Osteoblast (primary cell): ENCODE data around the gene CADPS2. TPM values are rescaled to one million over a fixed set of nuclear protein-coding genes. Genes with fewer than 3 reads are reported as not detected.

Experiments
- DNase-seq: peaks from one replicate; pipeline ENCODE4 v3.0.0; 2011; ENCODE audit warnings: low spot score, mixed read lengths; ENCODE audit not compliant: insufficient read length; ENCODE audit errors: missing footprints
- H2AFZ ChIP-seq: 2 replicates; pipeline ENCODE4 v1.6.0; 2011; ENCODE audit warnings: mild to moderate bottlenecking, low read length
- H3K27ac ChIP-seq: 2 replicates; pipeline ENCODE4 v1.5.1; 2011; ENCODE audit warnings: mild to moderate bottlenecking, low read depth, low read length, moderate library complexity
- H3K27me3 ChIP-seq: 2 replicates; pipeline ENCODE4 v1.6.0; 2012; ENCODE audit warnings: mild to moderate bottlenecking, control low read depth, inconsistent platforms, low read length, moderate library complexity; ENCODE audit not compliant: insufficient read depth
- H3K36me3 ChIP-seq: 2 replicates; pipeline ENCODE4 v1.5.1; 2011; ENCODE audit warnings: mild to moderate bottlenecking, low read length, control low read depth, moderate library complexity; ENCODE audit not compliant: insufficient read depth
- H3K4me1 ChIP-seq: 2 replicates; pipeline ENCODE4 v1.5.1; 2011; ENCODE audit warnings: mild to moderate bottlenecking, low read length, control low read depth, moderate library complexity; ENCODE audit not compliant: insufficient read depth
- H3K4me2 ChIP-seq: 2 replicates; pipeline ENCODE4 v1.6.0; 2011; ENCODE audit warnings: mild to moderate bottlenecking, low read length; ENCODE audit not compliant: insufficient read depth
- H3K4me3 ChIP-seq: fragments of 200-600 bp; sonication (generic); 3 replicates; pipeline ENCODE4 v1.5.1; 2012; ENCODE audit warnings: mild to moderate bottlenecking, low read length, inconsistent platforms; ENCODE audit not compliant: insufficient read depth
- H3K79me2 ChIP-seq: 2 replicates; pipeline ENCODE4 v1.6.0; 2012; ENCODE audit warnings: mild to moderate bottlenecking, low read length, control low read depth, inconsistent platforms; ENCODE audit not compliant: insufficient read depth
- H3K9me3 ChIP-seq: 2 replicates; pipeline ENCODE4 v1.5.1; 2011; ENCODE audit warnings: low read depth, low read length, control low read depth
- H4K20me1 ChIP-seq: 2 replicates; pipeline ENCODE4 v1.6.0; 2012; ENCODE audit warnings: mild to moderate bottlenecking, low read length, control low read depth; ENCODE audit not compliant: insufficient read depth
- total RNA-seq: library from RNA; depleted of rRNA; stranded (reverse); fragments of >200 nt; gene quantifications from 2 replicates; pipeline ENCODE4 v1.2.3, GENCODE V29; 2012
- TF ChIP-seq, protein P1 (sequence below): IDR thresholded peaks from 2 replicates; pipeline ENCODE4 v1.5.1; 2011; ENCODE audit warnings: mild to moderate bottlenecking, low read depth, low read length, moderate library complexity; ENCODE audit errors: extremely low read depth

Gene CADPS2
- total RNA-seq, 1 donor: 21.7 TPM

DNA sequence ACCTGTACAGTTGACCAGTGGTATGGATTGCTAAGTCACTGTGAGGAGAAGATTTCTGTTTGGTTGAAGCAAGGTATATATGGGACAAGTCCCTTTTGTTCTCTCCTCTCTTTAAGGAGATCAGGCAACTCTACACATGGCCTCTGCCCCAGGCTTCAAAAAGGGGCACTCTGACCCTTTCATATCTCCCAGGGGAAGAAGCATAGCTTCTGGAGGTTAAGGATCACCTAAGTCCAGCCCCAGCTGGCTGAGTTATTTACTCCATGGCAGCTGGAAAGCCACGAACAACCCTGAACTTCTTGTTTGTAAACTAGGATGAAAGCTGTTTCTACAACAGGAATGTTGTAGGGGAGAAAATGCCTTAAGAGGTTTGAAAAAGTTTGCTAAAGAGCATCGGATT is 452.5 kb downstream of the CADPS2 start:
- DNase-seq: no peak

DNA sequence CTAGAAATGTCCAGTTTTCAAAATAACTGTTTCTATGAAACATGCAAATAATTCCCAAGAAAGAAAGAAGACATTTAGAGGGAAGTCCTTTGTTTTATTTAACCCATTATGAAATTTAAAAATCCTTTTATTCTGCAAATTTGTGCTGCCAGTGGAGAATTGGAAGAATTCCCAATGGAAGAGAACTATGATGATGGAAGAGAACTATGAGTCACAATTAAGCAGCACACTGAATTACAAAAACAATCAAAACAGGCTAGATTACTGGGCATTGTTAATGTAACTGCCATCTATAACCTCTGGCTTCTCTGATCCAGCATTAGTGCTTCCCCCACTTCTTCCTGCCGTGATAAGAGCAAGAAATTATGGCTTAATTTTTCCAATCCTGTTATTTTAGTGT is 455.6 kb downstream of the CADPS2 start:
- no peaks in the 10 kb centered on the region for H4K20me1 ChIP-seq
- H2AFZ ChIP-seq: no peak overlapping the region
- H3K4me1 ChIP-seq: no peaks in the 10 kb centered on the region
- no peaks in the 10 kb centered on the region for H3K36me3 ChIP-seq
- no peak for DNase-seq
- TF ChIP-seq, protein P1, sequence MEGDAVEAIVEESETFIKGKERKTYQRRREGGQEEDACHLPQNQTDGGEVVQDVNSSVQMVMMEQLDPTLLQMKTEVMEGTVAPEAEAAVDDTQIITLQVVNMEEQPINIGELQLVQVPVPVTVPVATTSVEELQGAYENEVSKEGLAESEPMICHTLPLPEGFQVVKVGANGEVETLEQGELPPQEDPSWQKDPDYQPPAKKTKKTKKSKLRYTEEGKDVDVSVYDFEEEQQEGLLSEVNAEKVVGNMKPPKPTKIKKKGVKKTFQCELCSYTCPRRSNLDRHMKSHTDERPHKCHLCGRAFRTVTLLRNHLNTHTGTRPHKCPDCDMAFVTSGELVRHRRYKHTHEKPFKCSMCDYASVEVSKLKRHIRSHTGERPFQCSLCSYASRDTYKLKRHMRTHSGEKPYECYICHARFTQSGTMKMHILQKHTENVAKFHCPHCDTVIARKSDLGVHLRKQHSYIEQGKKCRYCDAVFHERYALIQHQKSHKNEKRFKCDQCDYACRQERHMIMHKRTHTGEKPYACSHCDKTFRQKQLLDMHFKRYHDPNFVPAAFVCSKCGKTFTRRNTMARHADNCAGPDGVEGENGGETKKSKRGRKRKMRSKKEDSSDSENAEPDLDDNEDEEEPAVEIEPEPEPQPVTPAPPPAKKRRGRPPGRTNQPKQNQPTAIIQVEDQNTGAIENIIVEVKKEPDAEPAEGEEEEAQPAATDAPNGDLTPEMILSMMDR: no peak
- no peak overlapping the region for H3K27ac ChIP-seq
- no peaks in the 10 kb centered on the region for H3K9me3 ChIP-seq
- H3K4me2 ChIP-seq: no peak overlapping the region
- no peaks in the 10 kb centered on the region for H3K27me3 ChIP-seq
- H3K4me3 ChIP-seq: no peak overlapping the region
- H3K79me2 ChIP-seq: no peaks in the 10 kb centered on the region

More for the DNA sequence above, 452.5 kb downstream of the CADPS2 start:
- Histone ChIP-seq H4K20me1 (no peaks in the 10 kb centered on the region), H3K9me3 (no peaks in the 10 kb centered on the region), H3K4me3 (no peak overlapping the region), H3K4me1 (no peaks in the 10 kb centered on the region), H3K27ac (no peak overlapping the region), H3K36me3 (no peaks in the 10 kb centered on the region), H3K79me2 (no peaks in the 10 kb centered on the region), H3K4me2 (no peak overlapping the region), H2AFZ (no peak overlapping the region), H3K27me3 (no peaks in the 10 kb centered on the region)
- TF ChIP-seq, protein P1: no peak

DNA sequence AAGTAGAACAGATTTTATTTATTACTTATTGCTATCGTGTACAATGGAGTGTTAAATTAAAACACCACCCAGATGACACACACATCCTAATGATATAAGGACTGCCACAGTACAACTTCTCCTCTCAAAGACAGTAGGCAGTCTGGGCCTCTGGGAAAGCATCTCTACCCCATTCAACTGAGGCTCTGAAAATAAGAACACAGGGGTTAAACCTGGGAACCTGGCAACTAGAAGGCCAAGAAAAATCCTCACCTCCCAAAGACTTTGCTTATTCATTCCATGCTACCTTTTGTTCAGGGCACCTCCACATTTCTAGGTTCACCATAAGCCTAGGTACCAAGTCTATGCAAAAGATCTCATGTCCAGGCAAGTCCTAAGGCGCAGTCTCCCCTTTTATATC is 456.3 kb downstream of the CADPS2 start:
- Histone ChIP-seq H3K4me1 (no peaks in the 10 kb centered on the region), H3K79me2 (no peaks in the 10 kb centered on the region), H2AFZ (no peak overlapping the region), H3K4me2 (no peak overlapping the region), H3K36me3 (no peaks in the 10 kb centered on the region), H3K27ac (no peak overlapping the region), H4K20me1 (no peaks in the 10 kb centered on the region), H3K9me3 (no peaks in the 10 kb centered on the region), H3K4me3 (no peak overlapping the region), H3K27me3 (no peaks in the 10 kb centered on the region)
- TF ChIP-seq, protein P1: no peak
- DNase-seq: no peak

DNA sequence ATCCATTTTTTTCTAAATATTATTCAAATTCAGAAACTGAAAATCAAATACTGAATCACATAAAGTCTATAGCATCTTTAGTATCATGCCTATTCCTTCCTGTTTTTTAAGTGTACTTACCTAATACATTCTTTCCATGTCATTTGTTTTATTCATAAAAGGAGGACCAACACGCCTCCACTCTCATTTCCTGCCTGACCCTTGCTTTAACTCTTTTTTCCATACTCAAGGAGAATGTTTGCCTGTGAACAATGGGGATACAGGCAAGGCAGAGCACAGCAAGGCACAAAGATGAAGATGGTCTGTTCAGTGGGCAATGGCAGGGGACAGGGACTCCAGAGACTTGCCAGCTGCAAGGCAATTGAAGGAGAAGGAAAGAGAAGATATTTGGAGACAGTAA is 460.5 kb downstream of the CADPS2 start:
- Histone ChIP-seq H3K4me1 (no peaks in the 10 kb centered on the region), H3K27me3 (no peaks in the 10 kb centered on the region), H4K20me1 (no peaks in the 10 kb centered on the region), H3K4me3 (no peak overlapping the region), H3K36me3 (no peaks in the 10 kb centered on the region), H2AFZ (no peak overlapping the region), H3K9me3 (no peaks in the 10 kb centered on the region), H3K79me2 (no peaks in the 10 kb centered on the region), H3K27ac (no peak overlapping the region), H3K4me2 (no peak overlapping the region)
- TF ChIP-seq, protein P1: no peak
- no peak for DNase-seq
